ENCODE results near the gene HEPACAM2.

HEPACAM2 gene

DNA sequence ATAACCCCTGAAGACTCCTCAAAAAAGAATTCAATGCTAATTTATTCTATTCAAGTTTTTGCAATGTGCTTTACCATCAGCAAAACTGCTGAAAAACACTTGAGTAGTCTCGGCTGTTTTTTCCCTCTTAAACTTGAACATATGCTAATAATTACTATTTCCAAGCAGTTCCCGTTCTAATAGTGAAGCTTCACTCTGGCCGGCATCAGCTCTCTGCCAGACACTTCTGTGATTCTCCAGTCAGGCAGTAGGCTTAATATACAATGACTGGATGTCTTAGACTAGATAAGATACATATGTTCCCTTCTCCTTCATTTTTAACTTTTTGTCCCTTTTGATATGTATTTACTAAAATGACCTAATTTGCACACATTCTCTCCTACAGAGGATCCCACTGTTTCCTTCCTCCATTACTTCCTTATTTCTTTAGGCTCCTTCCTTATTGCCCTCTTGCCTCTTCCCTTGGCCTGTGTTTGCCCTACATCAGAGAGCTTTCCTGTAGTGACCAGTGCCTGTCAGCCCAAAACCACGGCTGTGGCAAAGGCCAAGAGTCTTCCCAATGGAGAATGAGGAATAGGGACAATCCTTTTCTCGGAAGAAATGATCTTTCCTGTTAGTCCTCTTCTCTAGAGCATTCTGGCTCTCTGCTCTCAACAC, 23.5 kb downstream of the HEPACAM2 start:
- DNase-seq (ENCODE audit: low read depth in 2 of 2) = no peak

DNA sequence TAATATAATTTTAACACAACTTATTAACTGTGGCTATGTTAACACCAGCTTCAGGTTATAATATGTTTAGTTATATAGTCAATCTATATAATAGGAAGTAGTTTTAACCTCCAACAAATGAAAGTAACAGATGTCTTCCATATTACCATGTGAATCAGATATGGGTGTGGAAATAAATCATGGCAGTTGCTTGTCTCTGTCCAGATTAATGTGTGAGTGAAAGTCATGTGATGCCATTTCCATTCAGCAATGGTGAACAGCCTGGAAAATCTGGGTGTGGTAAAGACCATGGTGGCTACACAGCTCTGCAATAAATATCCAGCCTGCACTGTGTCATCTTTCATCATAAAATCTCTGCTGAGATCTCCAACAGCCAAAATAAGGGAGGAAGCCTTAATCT, 27.8 kb downstream of the HEPACAM2 start:
- DNase-seq (ENCODE audit: low read depth in 2 of 2) = no peak

DNA sequence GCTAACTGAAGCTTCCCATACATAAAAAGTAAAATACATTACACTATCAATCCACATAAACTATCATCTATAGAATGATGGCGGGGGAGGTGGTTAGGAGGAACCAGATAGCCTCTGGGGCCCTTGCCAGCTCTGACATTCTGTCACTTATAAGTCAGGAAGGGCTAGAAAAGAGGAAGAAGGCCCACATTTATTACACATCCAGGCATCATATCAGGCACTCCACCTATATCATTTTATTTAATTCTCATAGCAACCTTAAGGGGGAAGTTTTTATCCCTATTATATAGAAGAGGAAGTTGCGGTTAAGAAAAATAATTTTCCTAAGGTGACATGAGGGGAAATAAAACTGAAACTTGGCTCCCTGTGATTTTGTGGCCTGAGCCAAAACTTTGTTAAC, 29.9 kb downstream of the HEPACAM2 start:
- no peak for DNase-seq (ENCODE audit: low read depth in 2 of 2)

DNA sequence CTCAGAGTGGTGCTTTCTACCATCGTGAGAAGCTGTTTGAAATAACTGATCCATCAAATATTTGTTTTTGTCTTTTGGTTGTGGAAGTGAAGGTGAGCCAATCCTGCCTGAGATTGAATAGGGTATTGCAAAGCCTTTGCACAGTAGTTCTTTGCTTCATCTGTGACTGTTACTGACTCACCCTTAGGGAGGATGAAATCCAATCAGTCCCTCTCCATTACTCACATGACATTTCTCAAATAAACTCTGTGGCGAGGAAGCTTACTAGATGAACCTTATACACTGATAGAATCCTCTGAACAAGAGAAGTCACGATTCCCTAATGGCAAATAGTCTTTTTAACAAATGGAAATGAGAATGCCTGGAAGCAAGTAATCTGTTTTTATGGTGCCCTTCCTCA, 31.9 kb downstream of the HEPACAM2 start:
- DNase-seq (ENCODE audit: low read depth in 2 of 2) = no peak

DNA sequence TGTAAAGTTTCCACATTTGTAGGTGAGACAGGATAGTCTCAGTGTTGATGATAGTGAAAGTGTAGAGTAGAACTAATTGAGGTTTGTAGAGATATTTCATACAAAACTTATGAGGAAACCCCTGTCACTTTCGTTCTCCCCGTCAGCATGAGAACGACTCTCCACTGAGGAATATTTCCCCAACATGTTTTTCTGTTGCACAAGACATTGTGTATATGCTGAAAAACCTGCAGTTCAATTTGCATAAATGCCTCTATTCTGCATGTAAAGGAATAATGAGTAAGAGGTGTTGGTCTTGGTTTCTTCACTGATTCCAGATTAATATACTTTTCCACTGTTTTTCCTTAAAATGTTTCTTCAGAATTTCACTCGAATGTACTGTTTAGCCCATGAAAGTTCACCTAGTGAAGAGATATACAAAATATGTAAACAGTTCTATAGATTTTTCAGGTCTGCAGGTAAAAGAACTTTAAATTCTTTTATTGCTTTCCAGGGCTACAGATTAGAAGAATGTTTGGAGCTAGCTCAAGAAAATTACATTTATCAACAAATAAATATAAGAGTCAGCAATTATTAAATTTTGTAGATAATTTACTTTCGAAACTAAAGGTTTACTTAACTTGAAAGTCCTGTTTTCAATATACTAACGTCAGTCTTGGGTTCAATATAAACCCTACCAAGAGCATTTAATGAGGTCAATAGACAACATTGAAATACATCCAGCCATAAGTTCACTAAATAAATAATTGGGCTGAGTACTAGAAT, 37.2 kb downstream of the HEPACAM2 start:
- DNase-seq (ENCODE audit: low read depth in 2 of 2) = no peak

DNA sequence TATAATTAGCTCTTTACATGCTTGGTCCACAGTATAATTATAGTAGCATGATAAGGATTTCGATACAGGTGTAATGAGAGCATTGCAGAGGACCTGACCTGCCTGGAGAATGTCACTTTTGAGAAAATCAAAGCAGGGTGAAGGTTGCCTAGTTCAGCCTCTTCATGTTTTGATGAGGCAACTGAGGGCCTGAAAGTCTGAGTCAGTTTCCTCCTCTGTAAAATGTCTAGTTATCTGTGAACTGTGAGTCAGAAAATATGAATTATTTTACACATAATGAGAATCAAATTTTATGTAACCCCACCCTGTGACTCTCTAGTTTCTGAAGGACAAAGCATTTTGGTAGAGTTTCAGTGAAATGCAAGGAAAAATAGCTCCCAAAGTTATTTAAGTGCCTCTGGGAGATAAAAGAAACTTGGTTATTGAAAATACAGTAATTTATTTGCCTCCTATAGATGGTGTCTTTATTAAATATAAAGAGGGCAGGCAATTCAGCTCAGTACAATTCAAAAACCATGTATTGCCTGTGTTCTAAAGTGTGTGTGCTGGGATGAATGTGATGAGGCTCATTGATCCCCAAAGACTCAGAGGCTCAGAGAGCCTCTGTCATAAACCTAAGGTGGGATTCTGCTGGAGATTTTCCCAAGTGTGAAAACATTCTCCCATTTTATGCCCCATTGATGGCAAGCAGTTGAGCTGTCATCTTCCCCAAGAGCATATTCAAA, 40.8 kb downstream of the HEPACAM2 start:
- DNase-seq (ENCODE audit: low read depth in 2 of 2) = no peak

DNA sequence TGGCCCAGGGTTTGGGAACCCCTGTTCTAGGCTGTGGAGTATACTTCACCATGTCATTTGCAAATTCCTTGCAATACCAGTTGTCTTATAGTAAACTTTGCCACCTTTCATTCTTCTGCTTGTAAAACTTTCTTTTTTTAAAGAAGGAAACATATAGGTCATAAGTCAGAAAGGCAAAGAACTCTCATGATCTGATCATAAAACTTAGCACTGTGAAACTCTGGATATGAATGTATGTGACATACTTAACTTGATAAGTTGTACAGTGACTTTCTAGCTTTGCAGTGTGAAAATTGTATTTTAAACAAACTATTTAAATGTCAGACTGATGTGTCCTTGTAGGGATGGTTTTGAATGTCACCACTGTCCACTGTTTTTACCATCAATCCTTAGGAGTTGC, 47.1 kb downstream of the HEPACAM2 start:
- DNase-seq (ENCODE audit: low read depth in 2 of 2) = no peak

DNA sequence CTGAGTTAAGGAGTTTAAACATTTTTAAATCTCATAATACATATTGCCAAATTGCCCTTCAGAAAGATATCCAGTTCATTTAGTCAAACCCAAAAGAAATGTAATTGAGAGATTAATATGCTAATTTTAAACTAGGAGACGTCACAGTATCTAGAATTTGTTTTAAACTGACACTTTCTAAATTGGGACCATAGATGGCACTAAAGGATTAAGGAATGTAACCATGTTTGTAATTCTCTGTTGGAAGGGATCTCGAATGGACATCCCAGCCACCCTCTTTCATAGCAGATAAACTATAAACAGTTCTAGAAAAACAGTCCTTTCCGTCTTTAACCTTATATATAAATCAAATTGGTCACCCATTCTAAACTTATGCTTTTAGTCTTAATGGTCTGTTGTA, 48.1 kb downstream of the HEPACAM2 start:
- no peak for DNase-seq (ENCODE audit: low read depth in 2 of 2)

DNA sequence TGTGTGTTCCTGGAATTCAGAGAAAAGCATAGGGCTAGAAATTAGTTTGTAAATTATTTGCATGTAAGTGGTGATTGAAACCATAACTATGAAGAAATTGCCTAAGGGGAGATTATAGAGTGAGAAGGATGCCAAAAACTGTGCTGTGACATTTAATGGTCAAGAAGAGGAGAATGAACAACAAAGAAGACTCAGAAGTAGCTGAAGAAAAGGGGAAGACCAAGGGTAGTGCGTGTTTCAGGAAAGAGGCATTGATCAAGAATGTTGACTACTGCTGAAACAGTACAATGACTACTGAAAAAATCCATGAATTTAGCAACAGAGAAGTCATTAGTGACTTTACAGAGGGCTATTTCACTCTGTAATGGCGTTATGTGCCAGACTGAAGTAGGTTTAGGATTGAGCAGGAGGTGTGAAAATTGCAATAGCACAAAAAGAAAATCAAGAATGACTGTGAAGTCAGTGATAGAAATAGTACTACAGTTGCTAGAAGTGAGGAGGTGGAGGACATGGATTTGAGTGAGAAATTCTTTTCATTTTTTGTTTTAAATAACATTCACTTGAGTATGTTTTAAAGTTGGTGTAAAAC, 49.2 kb downstream of the HEPACAM2 start:
- DNase-seq (ENCODE audit: low read depth in 2 of 2) = no peak

DNA sequence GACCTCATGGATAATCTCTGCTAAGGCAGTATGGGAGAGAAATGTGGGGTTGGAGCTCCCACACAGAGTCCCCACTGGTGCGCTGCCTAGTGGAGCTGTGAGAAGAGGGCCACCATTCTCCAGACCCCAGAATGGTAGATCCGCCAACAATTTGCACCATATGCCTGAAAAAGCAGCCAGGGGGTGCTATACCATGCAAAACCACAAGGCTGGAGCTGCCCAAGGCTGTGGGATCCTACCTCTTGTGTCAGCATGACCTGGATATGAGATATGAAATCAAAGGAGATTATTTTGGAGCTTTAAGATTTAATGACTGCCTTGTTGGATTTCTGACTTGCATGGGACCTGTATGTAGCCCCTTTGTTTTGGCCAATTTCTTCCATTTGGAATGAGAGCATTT, 51.0 kb downstream of the HEPACAM2 start:
- no peak for DNase-seq (ENCODE audit: low read depth in 2 of 2)

DNA sequence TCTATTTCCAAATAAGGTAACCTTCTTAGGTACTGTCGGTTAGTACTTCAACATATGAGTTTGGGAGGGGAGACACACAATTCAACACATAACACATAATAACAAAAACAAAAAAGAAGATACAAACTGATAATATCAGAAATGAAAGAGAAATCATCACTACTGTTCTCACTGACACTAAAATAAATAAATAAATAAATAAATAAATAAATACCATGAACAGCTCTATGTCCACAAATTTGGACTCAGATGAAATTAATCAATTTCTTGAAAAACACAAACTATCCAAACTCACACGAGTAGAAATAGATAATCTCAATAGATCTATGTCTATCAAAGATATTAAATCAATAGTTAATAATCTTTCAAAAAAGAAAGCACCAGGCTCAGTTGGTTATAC, 53.6 kb downstream of the HEPACAM2 start:
- DNase-seq (ENCODE audit: low read depth in 2 of 2) = no peak

DNA sequence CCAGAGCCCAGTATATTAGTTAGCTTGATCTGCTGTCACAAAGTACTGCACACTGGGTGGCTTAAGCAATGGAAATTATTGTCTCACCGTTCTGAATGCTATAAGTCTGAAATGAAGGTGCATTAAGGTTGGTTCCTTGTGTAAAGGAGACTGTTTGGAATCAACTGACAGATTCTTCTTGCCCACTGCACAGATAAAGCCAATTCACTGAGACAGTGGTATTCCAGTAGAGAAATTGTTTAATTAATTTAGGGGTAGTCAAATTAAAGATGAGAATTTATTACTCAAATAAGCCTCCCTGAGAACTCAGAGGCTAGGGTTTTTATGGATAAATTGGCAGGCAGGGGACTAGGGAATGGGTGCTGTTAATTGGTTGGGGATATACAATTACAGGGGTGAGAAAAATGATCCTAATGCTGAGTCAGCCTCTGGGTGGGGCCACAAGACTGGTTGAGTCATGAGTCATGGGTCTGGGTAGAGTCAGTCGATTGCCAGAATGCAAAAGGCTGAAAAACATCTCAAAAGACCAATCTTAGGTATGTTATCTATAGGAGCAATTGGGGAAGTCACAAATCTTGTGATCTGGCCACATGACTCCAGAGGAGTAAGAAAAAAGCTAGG, 54.6 kb downstream of the HEPACAM2 start:
- DNase-seq (ENCODE audit: low read depth in 2 of 2) = no peak

DNA sequence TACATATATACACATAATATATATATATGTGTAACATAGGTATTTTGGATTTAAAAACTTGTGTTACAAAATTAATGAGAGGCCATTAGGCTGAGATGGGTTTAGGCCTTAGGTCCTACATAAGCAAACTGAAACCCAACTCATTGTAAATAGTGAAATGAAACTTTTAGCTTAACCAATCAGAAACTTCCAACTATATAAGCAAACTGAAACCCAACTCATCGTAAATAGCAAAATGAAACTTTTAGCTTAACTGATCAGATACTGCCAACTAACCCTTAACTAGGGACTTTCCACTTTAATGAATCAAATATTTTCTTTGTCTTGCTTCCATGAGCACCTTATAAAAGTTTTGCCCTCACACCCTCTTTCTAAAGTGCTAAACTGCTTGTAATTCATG, 60.8 kb downstream of the HEPACAM2 start:
- no peak for DNase-seq (ENCODE audit: low read depth in 2 of 2)

DNA sequence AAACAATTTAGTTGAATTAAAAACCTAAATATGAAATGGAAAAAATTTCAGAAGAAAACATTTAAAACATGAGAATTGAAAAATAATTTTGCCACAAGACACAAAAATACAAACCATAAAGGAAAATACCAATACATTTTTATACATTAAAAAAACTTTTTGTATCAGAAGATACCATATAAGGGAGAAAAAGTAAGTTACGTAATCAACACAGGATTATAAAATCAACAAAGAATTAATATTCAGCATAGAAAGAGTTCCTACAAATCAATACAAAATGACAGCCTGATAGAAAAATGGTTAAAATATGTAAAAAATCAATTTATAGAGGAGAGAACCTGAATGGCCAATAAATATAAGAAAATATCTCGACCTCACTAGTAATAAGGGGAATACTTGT, 61.5 kb downstream of the HEPACAM2 start:
- DNase-seq (ENCODE audit: low read depth in 2 of 2) = no peak

DNA sequence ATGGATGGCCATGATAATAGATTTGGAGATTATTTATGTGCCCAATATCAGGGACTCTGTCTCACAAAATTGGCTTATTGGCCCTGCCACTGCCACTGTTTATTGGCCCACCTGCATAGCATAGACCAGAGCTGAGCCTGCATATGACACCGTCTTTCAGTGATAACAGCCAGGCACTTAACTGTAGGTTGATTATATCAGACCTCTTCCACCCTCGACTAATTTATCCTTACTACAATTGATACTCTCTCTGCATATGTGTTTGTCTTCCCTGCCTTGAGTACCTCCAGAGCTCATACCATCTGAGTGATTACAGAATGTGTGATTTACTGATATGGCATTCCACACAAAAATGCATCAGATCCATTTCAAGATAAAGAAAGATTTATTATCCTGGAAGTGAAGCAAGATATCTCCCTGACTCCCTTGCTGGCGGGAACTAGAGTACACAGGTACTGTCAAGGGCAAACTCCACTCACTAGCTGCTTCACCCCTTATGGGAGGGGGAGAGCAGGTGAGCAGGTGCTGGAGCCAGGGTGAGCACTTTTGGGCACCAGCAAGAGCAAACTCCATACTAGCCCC, 65.0 kb downstream of the HEPACAM2 start:
- no peak for DNase-seq (ENCODE audit: low read depth in 2 of 2)

DNA sequence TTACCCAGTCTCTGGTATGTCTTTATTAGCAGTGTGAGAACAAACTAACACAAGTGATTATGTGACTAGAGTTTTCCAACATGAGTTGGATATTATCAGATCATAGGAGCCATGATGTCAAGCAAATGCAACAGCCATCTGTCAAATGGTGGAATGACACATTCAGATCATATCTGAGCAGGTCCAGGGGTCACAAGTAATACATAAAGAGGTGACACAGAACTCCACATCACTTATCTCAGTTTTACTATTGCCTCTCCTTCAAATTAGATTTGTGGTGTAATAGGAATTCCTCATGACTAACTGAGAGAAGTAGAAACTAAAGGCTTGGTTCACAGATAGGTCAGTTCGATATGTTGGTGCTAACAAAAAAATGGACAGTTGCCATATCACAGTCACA, 65.9 kb downstream of the HEPACAM2 start:
- no peak for DNase-seq (ENCODE audit: low read depth in 2 of 2)

DNA sequence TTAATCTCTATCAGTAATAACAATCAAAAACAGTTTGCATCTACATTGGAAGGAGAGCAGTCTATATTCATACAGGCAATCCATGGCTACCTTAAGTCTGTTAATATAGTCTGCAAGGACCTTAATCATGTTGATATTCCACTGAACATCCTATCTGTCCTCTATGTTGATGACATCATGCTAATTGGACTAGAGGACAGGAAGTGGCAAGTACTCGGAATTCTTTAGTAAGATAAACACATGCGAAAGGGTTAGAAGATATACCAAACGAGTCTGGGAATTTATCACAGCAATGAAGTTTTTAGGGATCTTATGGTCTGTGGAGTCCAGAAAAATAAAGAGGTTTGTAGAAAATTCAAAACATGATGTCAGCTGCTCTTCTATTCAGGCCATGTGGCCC, 66.8 kb downstream of the HEPACAM2 start:
- no peak for DNase-seq (ENCODE audit: low read depth in 2 of 2)

DNA sequence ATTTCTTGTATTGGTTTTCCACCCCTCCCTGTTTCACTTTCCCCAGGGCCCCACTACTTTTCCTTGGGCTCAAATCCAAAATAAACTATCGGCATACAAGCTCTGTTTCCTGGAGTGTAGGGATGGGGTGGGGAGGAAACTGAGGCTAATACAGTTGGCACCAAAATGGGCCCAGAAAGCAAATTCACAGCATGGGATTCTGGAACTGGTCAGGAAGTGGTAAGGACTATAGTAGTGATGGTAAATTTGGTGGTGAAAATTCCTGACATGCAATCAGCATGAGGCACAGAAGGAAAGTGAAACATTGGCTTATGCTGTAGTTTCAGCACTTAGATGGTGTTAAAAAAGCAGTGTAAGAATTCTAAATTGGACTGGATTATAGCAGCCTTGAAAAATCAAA, 69.4 kb downstream of the HEPACAM2 start:
- no peak for DNase-seq (ENCODE audit: low read depth in 2 of 2)

DNA sequence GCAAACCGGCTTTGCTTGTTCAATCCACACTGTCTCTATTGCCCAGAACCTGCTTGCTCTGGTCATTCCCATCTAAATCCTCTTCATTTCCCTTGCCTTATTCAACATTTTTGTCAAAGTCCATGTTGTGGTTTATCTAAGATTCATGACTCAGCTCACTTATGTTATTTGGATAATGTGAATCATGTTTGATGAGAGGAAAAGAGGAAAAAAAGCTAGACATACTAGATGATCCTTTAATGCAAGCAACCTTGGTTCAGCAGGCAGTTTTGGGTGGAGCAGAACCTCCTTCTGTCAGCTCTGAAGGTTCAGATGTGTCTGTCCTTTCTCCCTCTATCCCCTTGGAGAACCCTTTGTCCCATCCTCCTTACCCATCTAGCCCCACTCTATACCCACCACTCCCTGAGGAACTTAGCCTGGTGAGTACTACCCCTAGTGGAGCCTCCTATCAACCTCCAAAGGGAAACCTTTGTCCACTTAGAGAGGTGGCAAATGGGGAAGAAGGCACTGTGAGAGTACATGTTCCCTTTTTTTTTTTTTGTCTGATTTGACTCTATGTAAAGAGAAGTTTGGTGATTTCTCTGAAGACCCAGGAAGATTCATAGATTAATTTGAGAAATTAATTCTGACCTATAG, 76.0 kb downstream of the HEPACAM2 start:
- DNase-seq (ENCODE audit: low read depth in 2 of 2) = no peak

DNA sequence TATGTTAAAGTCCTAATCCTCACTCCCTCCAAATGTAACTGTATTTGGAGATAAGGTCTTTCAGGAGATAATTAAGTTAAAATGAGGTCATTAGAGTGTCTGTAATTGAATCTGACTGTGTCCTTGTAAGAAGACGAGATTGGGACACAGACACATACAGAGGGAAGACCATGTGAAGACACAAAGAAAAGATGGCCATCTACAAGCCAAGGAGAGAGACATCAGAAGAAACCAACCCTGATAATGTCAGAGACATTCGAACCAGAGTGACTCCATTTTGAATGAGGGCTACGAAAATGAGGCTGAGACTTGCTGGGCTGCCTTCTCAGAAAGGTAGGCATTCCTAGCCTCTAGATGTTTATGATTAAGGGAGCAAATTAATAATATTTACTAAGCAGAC, 77.5 kb downstream of the HEPACAM2 start:
- DNase-seq (ENCODE audit: low read depth in 2 of 2) = no peak

DNA sequence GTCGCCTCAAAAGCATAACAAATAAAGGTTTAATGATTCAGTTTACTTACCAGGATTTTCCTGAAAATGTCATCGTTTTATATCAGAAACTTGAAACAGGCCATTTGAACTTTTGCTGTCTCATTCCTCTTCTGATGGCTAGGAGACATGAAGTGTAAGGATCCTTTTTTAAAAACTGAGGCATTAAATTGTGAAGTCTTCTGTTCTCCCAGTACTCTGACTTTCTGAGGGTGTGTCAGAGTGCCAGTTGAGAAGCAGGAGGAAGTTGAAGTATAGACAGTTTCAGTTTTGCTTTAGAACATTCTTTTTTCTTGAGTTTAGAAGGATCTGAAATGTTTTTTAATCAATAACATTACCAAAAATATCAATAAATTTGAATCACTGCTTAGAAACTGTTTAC, 78.1 kb downstream of the HEPACAM2 start, which contains the start of gene SAMD9L:
Gene SAMD9L (minus strand): TSS at position 242 of the 400 bp plus-strand sequence. CDS start 12,414 bp downstream, outside the sequence.
- no peak for DNase-seq (ENCODE audit: low read depth in 2 of 2)
